Retinal pigment epithelial cell (primary cell): Measurements from ENCODE around the gene ELL.

ENCODE experiments used
- DNase-seq: peaks from one replicate; pipeline ENCODE4 v3.0.0-alpha.2; 2010; ENCODE audit warnings: low read depth
- H3K4me3 ChIP-seq: 2 replicates; pipeline ENCODE4 v1.5.1; 2011; ENCODE audit warnings: mild to moderate bottlenecking, low read length, control low read depth, moderate library complexity
- TF ChIP-seq, protein P1 (sequence below): conservative IDR thresholded peaks from 2 replicates; pipeline ENCODE4 v1.5.1; 2011; ENCODE audit warnings: low read depth, low read length, control low read depth, inconsistent platforms

ELL gene

GRCh38 chr19:18427080-18427742, 94.7 kb downstream of the ELL start:
- no peak for DNase-seq
- TF ChIP-seq, protein P1, sequence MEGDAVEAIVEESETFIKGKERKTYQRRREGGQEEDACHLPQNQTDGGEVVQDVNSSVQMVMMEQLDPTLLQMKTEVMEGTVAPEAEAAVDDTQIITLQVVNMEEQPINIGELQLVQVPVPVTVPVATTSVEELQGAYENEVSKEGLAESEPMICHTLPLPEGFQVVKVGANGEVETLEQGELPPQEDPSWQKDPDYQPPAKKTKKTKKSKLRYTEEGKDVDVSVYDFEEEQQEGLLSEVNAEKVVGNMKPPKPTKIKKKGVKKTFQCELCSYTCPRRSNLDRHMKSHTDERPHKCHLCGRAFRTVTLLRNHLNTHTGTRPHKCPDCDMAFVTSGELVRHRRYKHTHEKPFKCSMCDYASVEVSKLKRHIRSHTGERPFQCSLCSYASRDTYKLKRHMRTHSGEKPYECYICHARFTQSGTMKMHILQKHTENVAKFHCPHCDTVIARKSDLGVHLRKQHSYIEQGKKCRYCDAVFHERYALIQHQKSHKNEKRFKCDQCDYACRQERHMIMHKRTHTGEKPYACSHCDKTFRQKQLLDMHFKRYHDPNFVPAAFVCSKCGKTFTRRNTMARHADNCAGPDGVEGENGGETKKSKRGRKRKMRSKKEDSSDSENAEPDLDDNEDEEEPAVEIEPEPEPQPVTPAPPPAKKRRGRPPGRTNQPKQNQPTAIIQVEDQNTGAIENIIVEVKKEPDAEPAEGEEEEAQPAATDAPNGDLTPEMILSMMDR, result no peak
- H3K4me3 ChIP-seq, result no peak overlapping the region

GRCh38 chr19:18426416-18426767, 95.5 kb downstream of the ELL start:
- TF ChIP-seq, protein P1, result no peak
- no peak for DNase-seq
- H3K4me3 ChIP-seq, result no peak overlapping the region

- no peak for DNase-seq
- no peak overlapping the region for H3K4me3 ChIP-seq
- TF ChIP-seq, protein P1, result no peak
Observed at GRCh38 chr19:18425515-18426415, 96.1 kb downstream of the ELL start.

GRCh38 chr19:18424890-18425514, 96.9 kb downstream of the ELL start:
- DNase-seq, result no peak
- TF ChIP-seq, protein P1, result no peak
- no peak overlapping the region for H3K4me3 ChIP-seq

DNA sequence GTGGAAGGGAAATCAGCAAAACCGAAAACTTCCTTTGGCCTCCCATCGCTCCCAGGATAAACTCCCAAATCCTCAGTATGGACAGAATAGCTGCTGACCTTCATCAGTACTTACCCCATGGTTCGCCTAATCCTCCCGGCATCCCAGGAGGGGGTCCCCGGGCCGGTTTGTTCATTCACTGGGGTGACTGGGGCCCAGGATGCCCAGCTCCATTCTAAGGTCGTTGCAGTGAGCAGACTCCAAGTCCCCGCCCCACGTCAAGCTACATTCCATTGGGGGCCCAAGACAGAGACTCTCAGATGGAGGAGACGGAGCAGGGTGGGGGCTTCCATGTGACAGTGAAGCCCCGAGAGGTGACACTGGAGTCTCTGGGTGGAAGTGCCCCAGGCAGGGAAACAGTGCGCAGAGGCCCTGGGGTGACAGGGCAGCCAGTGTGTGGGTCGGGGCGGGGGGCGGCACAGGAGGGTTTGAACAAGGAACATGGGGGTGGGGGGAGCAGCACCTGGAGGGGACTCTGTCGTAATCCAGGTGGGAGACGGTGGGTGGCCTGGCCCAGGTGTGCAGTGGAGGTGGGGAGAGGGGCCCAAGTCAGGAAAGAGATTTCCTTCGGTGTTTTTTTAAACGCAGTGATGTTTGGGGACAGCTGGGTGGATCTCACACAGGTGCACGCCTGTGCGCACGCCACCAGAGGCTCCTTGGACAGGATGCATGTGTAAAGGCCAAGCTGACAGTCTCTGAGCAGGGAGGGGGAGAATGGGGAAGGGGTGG, 97.6 kb downstream of the ELL start:
- TF ChIP-seq, protein P1, result no peak
- no peak for DNase-seq
- no peak overlapping the region for H3K4me3 ChIP-seq

- no peak overlapping the region for H3K4me3 ChIP-seq
- no peak for DNase-seq
- TF ChIP-seq, protein P1, result no peak
Observed at GRCh38 chr19:18423258-18424020, 98.4 kb downstream of the ELL start.
